OCI-LY1 (cell line): ENCODE results near the gene NDUFS8.

Source experiments
- H2AFZ ChIP-seq: fragments of 200-600 bp; sonication (generic), shearing (Covaris generic); 2 replicates; pipeline ENCODE4 v1.6.0; 2014; ENCODE audit warnings: antibody characterized with exemption, mild to moderate bottlenecking, low read length
- H3F3A ChIP-seq: fragments of 200-600 bp; sonication (generic), shearing (Covaris generic); 2 replicates; pipeline ENCODE4 v1.6.0; 2014; ENCODE audit warnings: mild to moderate bottlenecking, antibody characterized with exemption, low read length, moderate library complexity; ENCODE audit not compliant: insufficient read depth
- H3K27ac ChIP-seq: fragments of 200-600 bp; sonication (generic); 2 replicates; pipeline ENCODE4 v1.5.1; 2014; ENCODE audit warnings: low read length, mixed run types, mild to moderate bottlenecking, low read depth; ENCODE audit not compliant: poor library complexity, severe bottlenecking
- H3K27me3 ChIP-seq: fragments of 200-600 bp; sonication (generic); 2 replicates; pipeline ENCODE4 v1.6.0; 2014; ENCODE audit warnings: antibody characterized with exemption, mild to moderate bottlenecking, low read length, moderate library complexity; ENCODE audit not compliant: insufficient read depth
- H3K36me3 ChIP-seq: fragments of 200-600 bp; sonication (generic); 2 replicates; pipeline ENCODE4 v1.6.1; 2014; ENCODE audit warnings: mild to moderate bottlenecking, antibody characterized with exemption, low read length, moderate library complexity, mixed read lengths; ENCODE audit not compliant: insufficient read depth
- H3K4me1 ChIP-seq: fragments of 200-600 bp; sonication (generic); 2 replicates; pipeline ENCODE4 v1.5.1; 2014; ENCODE audit warnings: mild to moderate bottlenecking, low read length, moderate library complexity; ENCODE audit not compliant: insufficient read depth, severe bottlenecking
- H3K4me2 ChIP-seq: fragments of 200-600 bp; sonication (generic), shearing (Covaris generic); 2 replicates; pipeline ENCODE4 v1.6.1; 2014; ENCODE audit warnings: low read length
- H3K4me3 ChIP-seq: fragments of 200-600 bp; sonication (generic); 2 replicates; pipeline ENCODE4 v1.5.1; 2014; ENCODE audit warnings: low read length, low read depth, mild to moderate bottlenecking, mixed read lengths; ENCODE audit not compliant: poor library complexity, severe bottlenecking
- H3K79me2 ChIP-seq: fragments of 200-600 bp; shearing (Covaris generic); 2 replicates; pipeline ENCODE4 v1.6.1; 2016; ENCODE audit warnings: mixed run types, low read length, mixed read lengths; ENCODE audit not compliant: insufficient read depth
- H3K9ac ChIP-seq: fragments of 200-600 bp; sonication (generic), shearing (Covaris generic); 2 replicates; pipeline ENCODE4 v1.6.1; 2014; ENCODE audit warnings: mild to moderate bottlenecking, low read length, mixed read lengths
- H3K9me2 ChIP-seq: fragments of 200-600 bp; sonication (generic), shearing (Covaris generic); 2 replicates; pipeline ENCODE4 v1.6.1; 2014; ENCODE audit warnings: low read depth, mild to moderate bottlenecking, low read length, mixed read lengths
- H3K9me3 ChIP-seq: fragments of 200-600 bp; shearing (Covaris generic); 2 replicates; pipeline ENCODE4 v1.6.1; 2014; ENCODE audit warnings: low read length, mixed read lengths
- H4K20me1 ChIP-seq: fragments of 200-600 bp; sonication (generic), shearing (Covaris generic); 2 replicates; pipeline ENCODE4 v1.6.0; 2016; ENCODE audit warnings: mild to moderate bottlenecking, low read length; ENCODE audit not compliant: insufficient read depth
- EZH2 ChIP-seq: fragments of 200-600 bp; sonication (generic), shearing (Covaris generic); IDR thresholded peaks from 2 replicates; pipeline ENCODE4 v1.8.0; 2017; ENCODE audit warnings: borderline replicate concordance, mixed run types, mild to moderate bottlenecking, antibody characterized with exemption, low read length, moderate library complexity, mixed read lengths
- TF ChIP-seq, protein P1 (sequence below): fragments of 200-600 bp; sonication (generic), shearing (Covaris generic); IDR thresholded peaks from 2 replicates; pipeline ENCODE4 v1.5.1; 2017; ENCODE audit warnings: mild to moderate bottlenecking, antibody characterized with exemption, low read length, moderate library complexity, mixed read lengths

The NDUFS8 gene

DNA sequence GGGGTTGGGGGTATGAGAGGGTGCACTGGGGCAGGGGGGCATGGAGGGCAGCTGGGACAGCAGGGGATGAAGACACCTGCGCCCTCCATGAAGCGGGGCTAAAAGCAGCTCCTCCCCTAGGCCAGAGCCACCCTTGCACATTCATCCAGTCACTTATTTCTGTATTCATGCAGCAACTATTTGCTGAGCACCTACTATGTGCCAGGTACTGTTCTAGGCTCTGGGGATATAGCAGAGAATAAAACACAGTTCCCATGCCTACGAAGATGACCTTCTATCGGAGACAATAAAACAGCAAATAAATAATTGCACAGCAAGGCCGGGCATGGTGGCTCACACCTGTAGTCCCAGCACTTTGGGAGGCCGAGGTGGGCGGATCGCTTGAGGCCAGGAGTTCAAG is 15.0 kb upstream of the NDUFS8 start:
- no peaks in the 10 kb centered on the region for H4K20me1 ChIP-seq
- peaks cover 5% of the 10 kb centered on the region for H3K27me3 ChIP-seq
- no peak overlapping the region for H2AFZ ChIP-seq
- H3K9ac ChIP-seq, result no peak overlapping the region
- H3K4me3 ChIP-seq, result no peak overlapping the region
- peaks cover under 1% of the 10 kb centered on the region for H3K4me1 ChIP-seq
- H3K9me2 ChIP-seq, result no peaks in the 10 kb centered on the region
- H3K9me3 ChIP-seq, result no peaks in the 10 kb centered on the region
- no peaks in the 10 kb centered on the region for H3K36me3 ChIP-seq
- H3K27ac ChIP-seq, result no peak overlapping the region
- TF ChIP-seq, protein P1, sequence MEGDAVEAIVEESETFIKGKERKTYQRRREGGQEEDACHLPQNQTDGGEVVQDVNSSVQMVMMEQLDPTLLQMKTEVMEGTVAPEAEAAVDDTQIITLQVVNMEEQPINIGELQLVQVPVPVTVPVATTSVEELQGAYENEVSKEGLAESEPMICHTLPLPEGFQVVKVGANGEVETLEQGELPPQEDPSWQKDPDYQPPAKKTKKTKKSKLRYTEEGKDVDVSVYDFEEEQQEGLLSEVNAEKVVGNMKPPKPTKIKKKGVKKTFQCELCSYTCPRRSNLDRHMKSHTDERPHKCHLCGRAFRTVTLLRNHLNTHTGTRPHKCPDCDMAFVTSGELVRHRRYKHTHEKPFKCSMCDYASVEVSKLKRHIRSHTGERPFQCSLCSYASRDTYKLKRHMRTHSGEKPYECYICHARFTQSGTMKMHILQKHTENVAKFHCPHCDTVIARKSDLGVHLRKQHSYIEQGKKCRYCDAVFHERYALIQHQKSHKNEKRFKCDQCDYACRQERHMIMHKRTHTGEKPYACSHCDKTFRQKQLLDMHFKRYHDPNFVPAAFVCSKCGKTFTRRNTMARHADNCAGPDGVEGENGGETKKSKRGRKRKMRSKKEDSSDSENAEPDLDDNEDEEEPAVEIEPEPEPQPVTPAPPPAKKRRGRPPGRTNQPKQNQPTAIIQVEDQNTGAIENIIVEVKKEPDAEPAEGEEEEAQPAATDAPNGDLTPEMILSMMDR, result no peak
- no peak for TF ChIP-seq EZH2
- no peak overlapping the region for H3K4me2 ChIP-seq
- H3K79me2 ChIP-seq, result no peaks in the 10 kb centered on the region
- H3F3A ChIP-seq, result no peaks in the 10 kb centered on the region

DNA sequence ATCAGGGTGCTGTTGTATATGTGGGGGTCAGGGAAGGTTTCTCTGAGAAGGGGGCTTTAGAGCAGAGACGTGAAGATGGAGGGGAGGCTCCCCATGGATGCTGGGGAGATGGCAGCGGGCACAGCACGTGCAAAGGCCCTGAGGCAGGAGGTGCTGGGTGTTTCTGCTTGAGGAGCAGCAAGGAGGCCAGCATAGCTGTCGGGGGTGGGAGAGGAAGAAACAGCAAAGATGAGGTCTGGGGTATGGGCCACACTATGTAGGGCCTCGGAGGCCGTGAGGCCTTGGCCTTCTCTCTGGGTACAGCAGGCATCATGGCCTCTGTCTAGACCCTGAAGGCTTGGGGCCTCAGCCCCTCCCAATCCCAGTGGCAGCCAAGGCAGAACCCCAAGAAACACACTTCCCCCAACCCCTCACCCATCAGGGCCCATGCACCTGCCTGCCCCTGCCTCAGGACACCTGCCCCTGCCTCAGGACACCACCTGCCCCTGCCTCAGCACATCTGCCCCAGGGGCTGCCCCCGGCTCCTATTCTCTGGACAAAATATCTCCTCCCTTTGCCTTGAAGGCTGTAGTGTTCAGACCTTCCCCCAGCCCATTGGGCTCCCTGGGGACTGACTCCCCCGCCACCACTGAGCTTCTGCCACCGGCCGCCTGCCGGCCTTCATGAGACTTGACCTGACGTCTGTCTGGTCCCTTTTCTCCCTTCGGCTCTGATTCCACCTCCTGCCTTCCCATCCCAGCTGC is 14.1 kb upstream of the NDUFS8 start:
- no peaks in the 10 kb centered on the region for H3K4me1 ChIP-seq
- peaks cover 5% of the 10 kb centered on the region for H3K27me3 ChIP-seq
- no peak overlapping the region for H3K27ac ChIP-seq
- H2AFZ ChIP-seq, result no peak overlapping the region
- H3K36me3 ChIP-seq, result no peaks in the 10 kb centered on the region
- H3K4me3 ChIP-seq, result no peak overlapping the region
- H4K20me1 ChIP-seq, result no peaks in the 10 kb centered on the region
- no peak for TF ChIP-seq EZH2
- TF ChIP-seq, protein P1, result no peak
- no peak overlapping the region for H3K9ac ChIP-seq
- H3K9me3 ChIP-seq, result no peaks in the 10 kb centered on the region
- no peaks in the 10 kb centered on the region for H3K9me2 ChIP-seq
- no peaks in the 10 kb centered on the region for H3K79me2 ChIP-seq
- no peak overlapping the region for H3K4me2 ChIP-seq
- H3F3A ChIP-seq, result no peaks in the 10 kb centered on the region

DNA sequence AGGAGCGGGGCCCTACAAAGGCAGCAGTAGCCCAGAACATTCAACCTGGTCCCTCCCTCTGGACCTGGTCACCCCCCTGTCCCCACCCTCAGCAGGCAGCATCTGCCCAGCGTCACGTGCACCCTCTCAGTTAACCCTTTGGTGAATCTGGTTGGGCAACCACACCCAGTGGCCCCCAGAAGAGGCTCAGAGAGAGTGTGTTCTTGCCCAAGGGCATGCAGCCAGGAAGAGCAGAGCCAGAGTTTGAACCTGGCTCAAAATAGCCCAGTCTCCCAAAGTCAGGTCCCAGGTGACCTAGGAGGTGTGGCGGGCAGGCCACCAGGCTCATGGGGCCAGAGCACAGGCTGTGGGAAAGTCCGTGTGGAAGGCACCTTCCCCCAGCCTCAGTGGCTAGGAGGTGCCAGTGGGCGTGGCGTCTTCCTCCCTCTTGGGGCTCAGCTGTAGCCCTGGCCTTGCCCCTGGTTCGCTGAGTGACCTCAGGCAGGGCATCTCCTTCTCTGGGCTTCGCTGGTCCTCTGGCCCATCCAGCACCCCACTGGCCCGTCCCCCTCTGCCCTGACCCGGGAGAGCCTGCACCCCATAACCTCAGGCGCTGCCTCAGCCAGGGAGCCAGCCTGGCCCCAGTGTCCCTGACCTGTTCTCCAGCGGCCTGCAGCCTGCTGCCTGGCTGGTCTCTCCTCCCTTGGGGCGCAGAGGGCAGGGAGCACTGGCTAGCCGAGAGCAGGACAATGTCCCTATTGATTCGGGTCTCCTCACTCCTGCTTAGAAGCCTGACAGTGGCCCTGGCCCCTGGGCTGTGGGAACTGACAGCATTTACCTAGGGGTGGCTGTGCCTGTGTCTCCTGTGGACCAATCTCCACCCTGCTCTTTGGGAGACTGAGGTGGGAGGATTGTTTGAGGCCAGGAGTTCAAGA is 13.3 kb upstream of the NDUFS8 start:
- no peak overlapping the region for H3K4me2 ChIP-seq

More for the DNA sequence above, 13.3 kb upstream of the NDUFS8 start:
- no peaks in the 10 kb centered on the region for H3K9me3 ChIP-seq
- no peaks in the 10 kb centered on the region for H4K20me1 ChIP-seq
- no peaks in the 10 kb centered on the region for H3K79me2 ChIP-seq
- no peak overlapping the region for H3K4me3 ChIP-seq
- H3K9me2 ChIP-seq, result no peaks in the 10 kb centered on the region
- H3K36me3 ChIP-seq, result no peaks in the 10 kb centered on the region
- peaks cover 5% of the 10 kb centered on the region for H3K27me3 ChIP-seq
- no peaks in the 10 kb centered on the region for H3K4me1 ChIP-seq
- no peaks in the 10 kb centered on the region for H3F3A ChIP-seq
- no peak overlapping the region for H3K27ac ChIP-seq
- no peak for TF ChIP-seq EZH2
- TF ChIP-seq, protein P1, result no peak
- H3K9ac ChIP-seq, result no peak overlapping the region
- no peak overlapping the region for H2AFZ ChIP-seq
